C4-2B (cell line): ENCODE data around the gene ATP5F1E.

Source experiments
- ZFX ChIP-seq: fragments of 450-650 bp; IDR thresholded peaks from 2 replicates; pipeline ENCODE4 v1.6.1; 2017
- TF ChIP-seq, protein P1 (sequence below): fragments of 450-650 bp; conservative IDR thresholded peaks from 2 replicates; pipeline ENCODE4 v1.5.1; 2017; ENCODE audit warnings: mild to moderate bottlenecking

DNA sequence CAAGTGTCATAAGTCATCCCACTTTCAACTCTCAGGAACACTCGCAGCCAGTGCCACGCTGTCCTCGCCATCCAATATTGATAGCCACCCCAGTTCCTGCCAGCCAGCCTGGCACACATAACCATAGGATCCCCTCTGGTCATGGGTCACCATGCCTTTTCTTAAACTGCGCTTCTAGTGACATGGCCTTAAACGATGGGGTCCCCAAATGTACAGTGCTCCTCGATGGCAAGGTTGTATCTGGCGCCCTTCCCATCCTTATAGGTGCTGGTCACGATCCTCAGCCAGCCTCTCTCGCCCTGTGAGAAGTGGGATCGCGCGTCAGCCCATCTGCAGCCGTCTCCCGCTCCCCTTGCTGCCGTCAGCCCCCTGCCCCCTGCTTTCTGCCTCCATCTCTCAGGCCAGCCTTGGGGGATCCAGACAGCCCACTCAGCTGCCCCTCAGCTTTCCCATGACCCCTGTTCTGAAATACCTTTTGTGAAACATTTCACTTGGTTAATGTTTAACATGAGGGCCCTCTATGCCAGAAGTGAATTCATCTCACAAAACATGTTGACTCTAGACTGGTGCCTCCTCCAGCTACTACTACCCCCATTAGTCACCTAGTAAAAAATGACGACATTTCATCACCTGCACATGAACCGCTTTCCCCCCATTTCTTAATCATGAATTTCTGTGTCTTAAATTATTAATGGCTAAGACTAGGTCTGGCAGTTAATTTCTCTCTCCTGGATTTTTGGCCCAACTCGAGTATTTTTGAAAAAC, 36.5 kb downstream of the ATP5F1E start:
- TF ChIP-seq, protein P1, sequence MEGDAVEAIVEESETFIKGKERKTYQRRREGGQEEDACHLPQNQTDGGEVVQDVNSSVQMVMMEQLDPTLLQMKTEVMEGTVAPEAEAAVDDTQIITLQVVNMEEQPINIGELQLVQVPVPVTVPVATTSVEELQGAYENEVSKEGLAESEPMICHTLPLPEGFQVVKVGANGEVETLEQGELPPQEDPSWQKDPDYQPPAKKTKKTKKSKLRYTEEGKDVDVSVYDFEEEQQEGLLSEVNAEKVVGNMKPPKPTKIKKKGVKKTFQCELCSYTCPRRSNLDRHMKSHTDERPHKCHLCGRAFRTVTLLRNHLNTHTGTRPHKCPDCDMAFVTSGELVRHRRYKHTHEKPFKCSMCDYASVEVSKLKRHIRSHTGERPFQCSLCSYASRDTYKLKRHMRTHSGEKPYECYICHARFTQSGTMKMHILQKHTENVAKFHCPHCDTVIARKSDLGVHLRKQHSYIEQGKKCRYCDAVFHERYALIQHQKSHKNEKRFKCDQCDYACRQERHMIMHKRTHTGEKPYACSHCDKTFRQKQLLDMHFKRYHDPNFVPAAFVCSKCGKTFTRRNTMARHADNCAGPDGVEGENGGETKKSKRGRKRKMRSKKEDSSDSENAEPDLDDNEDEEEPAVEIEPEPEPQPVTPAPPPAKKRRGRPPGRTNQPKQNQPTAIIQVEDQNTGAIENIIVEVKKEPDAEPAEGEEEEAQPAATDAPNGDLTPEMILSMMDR: no peak
- TF ChIP-seq ZFX: no peak
